Fibroblast of lung (primary cell): ENCODE measurements around the gene SNX21.

Experiments
- EZH2 ChIP-seq: IDR thresholded peaks from 2 replicates; pipeline ENCODE4 v1.5.1; 2012; ENCODE audit warnings: low read length, control low read depth, mild to moderate bottlenecking; ENCODE audit errors: missing control alignments
- TF ChIP-seq, protein P1 (sequence below), 2 donors: IDR thresholded peaks in 1 of 2; conservative IDR thresholded peaks in 1 of 2; 1 replicate in 1 of 2; 2 replicates in 1 of 2; pipeline ENCODE4 v1.5.1; 2011 to 2012; ENCODE audit warnings: low read length in 2 of 2, control low read depth in 1 of 2, inconsistent platforms in 1 of 2, low read depth in 1 of 2, mild to moderate bottlenecking in 1 of 2

GRCh38 chr20:45843506-45843905, 9.9 kb downstream of the SNX21 start:
- TF ChIP-seq, protein P1, sequence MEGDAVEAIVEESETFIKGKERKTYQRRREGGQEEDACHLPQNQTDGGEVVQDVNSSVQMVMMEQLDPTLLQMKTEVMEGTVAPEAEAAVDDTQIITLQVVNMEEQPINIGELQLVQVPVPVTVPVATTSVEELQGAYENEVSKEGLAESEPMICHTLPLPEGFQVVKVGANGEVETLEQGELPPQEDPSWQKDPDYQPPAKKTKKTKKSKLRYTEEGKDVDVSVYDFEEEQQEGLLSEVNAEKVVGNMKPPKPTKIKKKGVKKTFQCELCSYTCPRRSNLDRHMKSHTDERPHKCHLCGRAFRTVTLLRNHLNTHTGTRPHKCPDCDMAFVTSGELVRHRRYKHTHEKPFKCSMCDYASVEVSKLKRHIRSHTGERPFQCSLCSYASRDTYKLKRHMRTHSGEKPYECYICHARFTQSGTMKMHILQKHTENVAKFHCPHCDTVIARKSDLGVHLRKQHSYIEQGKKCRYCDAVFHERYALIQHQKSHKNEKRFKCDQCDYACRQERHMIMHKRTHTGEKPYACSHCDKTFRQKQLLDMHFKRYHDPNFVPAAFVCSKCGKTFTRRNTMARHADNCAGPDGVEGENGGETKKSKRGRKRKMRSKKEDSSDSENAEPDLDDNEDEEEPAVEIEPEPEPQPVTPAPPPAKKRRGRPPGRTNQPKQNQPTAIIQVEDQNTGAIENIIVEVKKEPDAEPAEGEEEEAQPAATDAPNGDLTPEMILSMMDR (conservative IDR thresholded peaks at IDR 0.05 in 1 of 2, IDR thresholded peaks at IDR 0.05 in 1 of 2; ENCODE audit: low read depth in 1 of 2, low read length in 2 of 2) = no peak
- no peak for TF ChIP-seq EZH2
